Peyer's patch (tissue), 4 donors: ENCODE measurements around the gene ABCA6.

Source experiments
- CTCF ChIP-seq, 6 experiments: fragments of 450-650 bp in 4 of 6; fragments of 200-600 bp in 2 of 6; sonication (generic) in 1 of 6; IDR thresholded peaks; one replicate each; pipeline ENCODE4 v1.5.1; 2017 to 2019; ENCODE audit warnings: antibody characterized with exemption in 6 of 6, mild to moderate bottlenecking in 3 of 6, moderate library complexity in 1 of 6
- POLR2A ChIP-seq, 2 donors: fragments of 450-650 bp; IDR thresholded peaks; one replicate each; pipeline ENCODE4 v1.5.1; 2017; ENCODE audit warnings: antibody characterized with exemption in 2 of 2, mild to moderate bottlenecking in 2 of 2, moderate library complexity in 2 of 2

- TF ChIP-seq CTCF (IDR thresholded peaks at IDR 0.05), result no peak
- TF ChIP-seq POLR2A (IDR thresholded peaks at IDR 0.05), result no peak
Observed at GRCh38 chr17:69050999-69051775, 90.5 kb downstream of the ABCA6 start.
